Neural progenitor cell (in vitro differentiated cells): Measurements from ENCODE around the gene MCCD1. TPM values are rescaled to one million over a fixed set of nuclear protein-coding genes. Genes with fewer than 3 reads are reported as not detected.
A peak's percentile ranks its signal among the peaks of the same experiment; 100 is the strongest.
"Not testable (repeated sequence)": the region's sequence is repeated elsewhere in the genome, so short reads cannot be mapped to it uniquely, and the experiment has no call there.

Experiments used
- DNase-seq: peaks from one replicate; pipeline ENCODE4 v3.0.0-alpha.2; 2016; ENCODE audit warnings: low spot score
- H2AFZ ChIP-seq: fragments of 200-600 bp; sonication (generic); replicated peaks from 2 replicates; pipeline ENCODE4 v1.6.1; 2016; ENCODE audit warnings: antibody characterized with exemption
- H3F3A ChIP-seq: fragments of 200-600 bp; sonication (generic); 2 replicates; pipeline ENCODE4 v1.6.1; 2016; ENCODE audit warnings: antibody characterized with exemption, low read depth
- H3K27ac ChIP-seq: fragments of 200-600 bp; sonication (generic); 2 replicates; pipeline ENCODE4 v1.5.1; 2016; ENCODE audit warnings: mild to moderate bottlenecking
- H3K27me3 ChIP-seq: fragments of 200-600 bp; sonication (generic); 2 replicates; pipeline ENCODE4 v1.6.1; 2016; ENCODE audit warnings: mild to moderate bottlenecking, moderate library complexity
- H3K36me3 ChIP-seq: fragments of 200-600 bp; sonication (generic); 2 replicates; pipeline ENCODE4 v1.5.1; 2016
- H3K4me1 ChIP-seq: fragments of 200-600 bp; sonication (generic); 2 replicates; pipeline ENCODE4 v1.6.1; 2016; ENCODE audit warnings: mixed run types
- H3K4me2 ChIP-seq: fragments of 200-600 bp; sonication (generic); 2 replicates; pipeline ENCODE4 v1.6.1; 2016
- H3K4me3 ChIP-seq: fragments of 200-600 bp; sonication (generic); 2 replicates; pipeline ENCODE4 v1.5.1; 2016
- H3K79me2 ChIP-seq: fragments of 200-600 bp; sonication (generic); 2 replicates; pipeline ENCODE4 v1.6.1; 2016; ENCODE audit warnings: low read depth
- H3K9ac ChIP-seq: fragments of 200-600 bp; sonication (generic); 2 replicates; pipeline ENCODE4 v1.6.1; 2016
- H3K9me3 ChIP-seq: fragments of 200-600 bp; sonication (generic); 2 replicates; pipeline ENCODE4 v1.5.1; 2016; ENCODE audit warnings: low read depth
- H4K20me1 ChIP-seq: fragments of 200-600 bp; sonication (generic); 2 replicates; pipeline ENCODE4 v1.6.1; 2016; ENCODE audit warnings: low read depth
- H3K27ac Mint-ChIP-seq: 3 replicates; pipeline ENCODE4 v1.8.0; 2021; ENCODE audit warnings: mixed read lengths
- H3K27me3 Mint-ChIP-seq: 2 replicates; pipeline ENCODE4 v1.8.0; 2022; ENCODE audit warnings: low read depth, mild to moderate bottlenecking, inconsistent platforms, moderate library complexity, mixed read lengths; ENCODE audit not compliant: insufficient read depth
- H3K36me3 Mint-ChIP-seq: 3 replicates; pipeline ENCODE4 v1.8.0; 2021; ENCODE audit warnings: mixed read lengths
- H3K4me1 Mint-ChIP-seq: 3 replicates; pipeline ENCODE4 v1.8.0; 2021; ENCODE audit warnings: mixed read lengths
- H3K4me3 Mint-ChIP-seq: 3 replicates; pipeline ENCODE4 v1.8.0; 2021; ENCODE audit warnings: mild to moderate bottlenecking, moderate library complexity, mixed read lengths
- H3K9me3 Mint-ChIP-seq: 3 replicates; pipeline ENCODE4 v1.8.0; 2020; ENCODE audit warnings: mixed read lengths
- CTCF ChIP-seq: fragments of 200-600 bp; sonication (generic); IDR thresholded peaks from 2 replicates; pipeline ENCODE4 v1.5.1; 2017; ENCODE audit warnings: antibody characterized with exemption, mild to moderate bottlenecking
- EZH2 ChIP-seq: fragments of 200-600 bp; sonication (generic); IDR thresholded peaks from 2 replicates; pipeline ENCODE4 v1.6.1; 2017; ENCODE audit warnings: antibody characterized with exemption, mild to moderate bottlenecking, moderate library complexity
- EZH2phosphoT487 ChIP-seq: fragments of 200-600 bp; sonication (generic); IDR thresholded peaks from 2 replicates; pipeline ENCODE4 v1.6.1; 2017; ENCODE audit warnings: antibody characterized with exemption
- total RNA-seq: library from RNA; depleted of rRNA; stranded (reverse); fragments of >200 nt; gene quantifications from 2 replicates; pipeline ENCODE4 v1.2.3, GENCODE V29; 2015; ENCODE audit warnings: low replicate concordance

Gene MCCD1
- total RNA-seq, 1 donor from 2014 or later: not detected

GRCh38 chr6:31551371-31551770 is 22.6 kb downstream of the MCCD1 start:
- Histone ChIP-seq H3F3A (peaks cover 28% of the 10 kb centered on the region), H3K79me2 (peaks cover 28% of the 10 kb centered on the region)
- H4K20me1 ChIP-seq, H3K27me3 Mint-ChIP-seq, H3K9me3 Mint-ChIP-seq, H3K27ac ChIP-seq, H3K27me3 ChIP-seq, H3K27ac Mint-ChIP-seq, H2AFZ ChIP-seq, H3K9me3 ChIP-seq, H3K4me1 ChIP-seq, H3K4me2 ChIP-seq, H3K9ac ChIP-seq, H3K36me3 ChIP-seq, H3K4me3 ChIP-seq: not testable (repeated sequence)
- peak; percentile 70 for DNase-seq
- H3K4me3 Mint-ChIP-seq: peak overlapping the region; percentile 38
- TF ChIP-seq CTCF: peak; percentile 60
- H3K4me1 Mint-ChIP-seq: peaks cover 22% of the 10 kb centered on the region
- peaks cover 13% of the 10 kb centered on the region for H3K36me3 Mint-ChIP-seq

GRCh38 chr6:31556307-31556706 is 27.5 kb downstream of the MCCD1 start:
- Histone ChIP-seq H3K4me3 (no peak overlapping the region), H3F3A (no peaks in the 10 kb centered on the region), H4K20me1 (no peaks in the 10 kb centered on the region), H3K9ac (no peak overlapping the region), H2AFZ (no peak overlapping the region), H3K4me2 (no peak overlapping the region), H3K79me2 (peaks cover 11% of the 10 kb centered on the region), H3K9me3 (no peaks in the 10 kb centered on the region), H3K27me3 (no peaks in the 10 kb centered on the region), H3K4me1 (no peaks in the 10 kb centered on the region), H3K27ac (no peak overlapping the region), H3K36me3 (no peaks in the 10 kb centered on the region)
- TF ChIP-seq EZH2 (no peak), CTCF (no peak), EZH2phosphoT487 (no peak)
- no peaks in the 10 kb centered on the region for H3K4me1 Mint-ChIP-seq
- no peaks in the 10 kb centered on the region for H3K9me3 Mint-ChIP-seq
- H3K4me3 Mint-ChIP-seq: no peak overlapping the region
- peaks cover 15% of the 10 kb centered on the region for H3K36me3 Mint-ChIP-seq
- H3K27ac Mint-ChIP-seq: no peak overlapping the region
- H3K27me3 Mint-ChIP-seq: peaks cover 6% of the 10 kb centered on the region
- DNase-seq: no peak

GRCh38 chr6:31557443-31558317 is 28.9 kb downstream of the MCCD1 start:
- no peak overlapping the region for H3K9ac ChIP-seq
- H3K36me3 ChIP-seq: no peaks in the 10 kb centered on the region
- no peak overlapping the region for H3K4me3 ChIP-seq
- no peaks in the 10 kb centered on the region for H3F3A ChIP-seq
- H3K27me3 ChIP-seq: no peaks in the 10 kb centered on the region
- no peaks in the 10 kb centered on the region for H3K4me1 Mint-ChIP-seq
- no peaks in the 10 kb centered on the region for H3K27me3 Mint-ChIP-seq
- TF ChIP-seq EZH2phosphoT487: no peak
- no peak for TF ChIP-seq EZH2
- no peak for TF ChIP-seq CTCF
- no peaks in the 10 kb centered on the region for H4K20me1 ChIP-seq
- no peaks in the 10 kb centered on the region for H3K4me1 ChIP-seq
- no peak for DNase-seq
- no peak overlapping the region for H3K27ac Mint-ChIP-seq
- H3K27ac ChIP-seq: no peak overlapping the region
- H3K4me2 ChIP-seq: no peak overlapping the region
- no peak overlapping the region for H2AFZ ChIP-seq
- no peaks in the 10 kb centered on the region for H3K9me3 Mint-ChIP-seq
- peaks cover 3% of the 10 kb centered on the region for H3K79me2 ChIP-seq
- H3K4me3 Mint-ChIP-seq: no peak overlapping the region
- peaks cover 13% of the 10 kb centered on the region for H3K36me3 Mint-ChIP-seq
- no peaks in the 10 kb centered on the region for H3K9me3 ChIP-seq
